Measurements from ENCODE around the gene SWSAP1. TPM values are rescaled to one million over a fixed set of nuclear protein-coding genes. Genes with fewer than 3 reads are reported as not detected.

SWSAP1 gene
- total and polyA plus RNA-seq, 2 of the 8 experiments (the other 6 are each of a cell fraction or from before 2014, with no cell fraction given): 3.1 to 5.2 TPM

DNA sequence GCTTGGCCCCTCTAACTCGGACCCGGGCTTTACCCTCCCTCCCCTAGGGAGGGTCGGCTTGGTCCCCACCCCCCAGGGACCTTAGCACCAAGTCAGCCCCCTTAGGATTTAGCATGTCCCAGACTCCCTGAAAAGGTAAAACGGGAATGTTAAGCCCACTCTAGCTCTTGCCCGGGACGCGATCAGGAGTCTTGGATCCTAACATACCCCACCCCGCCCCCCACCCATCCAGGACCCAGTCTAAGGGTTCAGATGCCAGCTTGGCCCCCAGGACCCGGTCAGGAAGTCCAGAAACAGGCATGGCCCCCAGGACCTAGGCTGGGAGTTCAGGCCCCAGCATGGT lies 9.2 kb downstream of the SWSAP1 start:
- Histone ChIP-seq H3K36me3 (ENCODE audit: control insufficient read depth in 2 of 4, insufficient read depth in 4 of 4, low read length in 3 of 4) (no peaks in the 10 kb centered on the region), H4K5ac (ENCODE audit: insufficient read length, low read depth, low read length) (peak overlapping the region; percentile 42), H4K91ac (replicated peaks; ENCODE audit: insufficient read length, low read length) (peak overlapping the region; percentile 1), H3K4me1 (replicated peaks in 1 of 4; ENCODE audit: control insufficient read depth in 3 of 4, insufficient read depth in 4 of 4, low read length in 3 of 4) (peaks cover 0 to 11% (median 5%) of the 10 kb centered on the region in 4 experiments; a peak in 5 of 7 replicates), H2BK5ac (ENCODE audit: low read depth, low read length) (no peak overlapping the region; the same call in 1 of the 2 replicates), H3K9ac (replicated peaks in 1 of 4; ENCODE audit: extremely low read depth in 1 of 4, low read depth in 3 of 4, low read length in 3 of 4) (peak overlapping the region in 1 of 4 experiments; percentile 35; a peak in 2 of 7 replicates), H4K8ac (ENCODE audit: extremely low read depth, insufficient read depth, low read length) (no peak overlapping the region), H3K4ac (replicated peaks; ENCODE audit: insufficient read length, low read depth, low read length) (no peak overlapping the region), H3K79me1 (ENCODE audit: low read depth, low read length) (0 out of 2 replicates have a peak, but pooled peaks cover 2% of the 10 kb centered on the region), H2BK12ac (ENCODE audit: low read depth, low read length) (no peak overlapping the region), H2AFZ (ENCODE audit: low read length) (no peak overlapping the region), H3K14ac (ENCODE audit: insufficient read length) (peak overlapping the region; percentile 68), H3K27ac (ENCODE audit: low read depth, low read length) (no peak overlapping the region), H2BK120ac (replicated peaks; ENCODE audit: low read depth, low read length) (no peak overlapping the region), H2BK20ac (ENCODE audit: low read length) (no peak overlapping the region), H3K9me3 (ENCODE audit: insufficient read depth in 2 of 2, low read depth in 1 of 2, low read length in 1 of 2) (no peaks in the 10 kb centered on the region), H3K4me3 (ENCODE audit: extremely low read depth in 1 of 4, insufficient read depth in 2 of 4, low read depth in 3 of 4, low read length in 4 of 4) (peak overlapping the region; percentile 60 to 78 (median 61)), H3K56ac (replicated peaks; ENCODE audit: insufficient read length, low read depth, low read length) (peak overlapping the region; percentile 12), H3K4me2 (ENCODE audit: insufficient read depth in 1 of 2, low read depth in 2 of 2, low read length in 2 of 2) (peak overlapping the region; percentile 86 to 90), H3K18ac (ENCODE audit: extremely low read depth, low read length) (no peak overlapping the region; the same call in 1 of the 2 replicates), H2BK15ac (ENCODE audit: low read length) (0 out of 2 replicates have a peak overlapping the region, but pooled peaks have one; percentile 16), H2AK5ac (ENCODE audit: low read depth, low read length) (no peak overlapping the region), H3K79me2 (ENCODE audit: control insufficient read depth in 1 of 2, insufficient read depth in 2 of 2, low read length in 2 of 2) (no peaks in the 10 kb centered on the region), H3K23ac (ENCODE audit: insufficient read length) (no peak overlapping the region), H3K27me3 (replicated peaks in 1 of 4; ENCODE audit: control insufficient read depth in 3 of 4, extremely low read depth in 1 of 4, insufficient read depth in 3 of 4, low read length in 3 of 4) (no peaks in the 10 kb centered on the region), H3K23me2 (ENCODE audit: low read depth, low read length) (peaks cover 24% of the 10 kb centered on the region), H4K20me1 (replicated peaks in 1 of 2; ENCODE audit: control insufficient read depth in 1 of 2, insufficient read depth in 2 of 2, low read length in 2 of 2) (peaks cover 2% of the 10 kb centered on the region in 2 experiments)
- POLR2A ChIA-PET (ENCODE audit: partially characterized antibody): interaction anchor here (0.7 to 4.7 kb wide), 24 partner anchors 8 to 99 kb away, joined by 3 to 48 read pairs (median 4); partner anchors contain the start of genes CCDC159, ELAVL3, RAB3D and RGL3
- FAIRE-seq (no peak), DNase-seq (ENCODE audit: low read depth in 1 of 2, low spot score in 2 of 2) (no peak)
- WGBS, 2 experiments (ENCODE audit: extremely low coverage in 1 of 2, insufficient coverage in 1 of 2, insufficient read length in 1 of 2, insufficient replicate concordance in 2 of 2, low coverage in 1 of 2, low lambda C conversion rate in 2 of 2, missing lambda C conversion rate in 1 of 2): 0% methylated on average over 7 of the region's 9 CpGs; no CpG with 5 or more reads in 1 of the 2 experiments
- CTCF ChIA-PET (ENCODE audit: partially characterized antibody): interaction anchor here (0.7 to 16.8 kb wide), 33 partner anchors 7 to 170 kb away, joined by 3 to 197 read pairs (median 6); partner anchors contain the start of genes CCDC159, CNN1, ODAD3 and PRKCSH
- TF ChIP-seq SAP30 (IDR thresholded peaks at IDR 0.05; ENCODE audit: insufficient read depth, insufficient replicate concordance, low read length) (peak; percentile 23), SP2 (IDR thresholded peaks at IDR 0.05; ENCODE audit: low read length) (no peak)
